ENCODE measurements around the gene LPP. TPM values are rescaled to one million over a fixed set of nuclear protein-coding genes. Genes with fewer than 3 reads are reported as not detected.

The LPP gene
- total and polyA plus RNA-seq, 10 of the 15 experiments (the other 5 are each of a cell fraction or from before 2014, with no cell fraction given) = under 0.01 to 0.62 (median 0.03) TPM

DNA sequence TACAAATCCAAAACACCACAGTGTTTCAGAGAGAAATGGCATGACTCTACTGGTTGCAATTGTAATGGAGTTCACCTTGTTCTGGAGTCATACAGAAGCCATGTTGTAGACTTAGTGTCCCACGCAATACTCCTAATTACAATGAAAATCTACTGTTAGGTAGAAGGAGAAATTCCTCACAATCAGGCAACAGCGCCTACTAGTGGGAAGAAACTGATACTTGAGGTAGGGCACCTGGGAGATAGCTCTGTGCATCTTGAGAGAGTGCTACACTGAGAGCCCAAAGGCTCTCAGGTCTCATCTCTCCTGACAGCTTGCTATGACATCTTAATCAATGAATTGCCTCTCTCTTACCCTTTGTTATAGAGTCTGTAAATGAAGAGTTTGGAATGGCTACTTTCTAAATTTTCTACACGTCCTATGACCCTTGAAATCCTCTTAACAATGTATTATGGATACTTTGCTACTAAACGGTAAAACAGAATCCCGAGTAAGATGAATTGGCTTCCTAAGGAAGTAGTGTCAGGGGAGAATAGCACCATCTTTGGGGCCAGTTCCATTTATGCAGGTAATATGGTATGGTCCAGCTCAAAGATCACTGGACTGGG, 595.2 kb downstream of the LPP start:
- no peaks in the 10 kb centered on the region for H3K79me2 ChIP-seq (ENCODE audit: control insufficient read depth, insufficient read depth, low read length)
- H3K9me3 ChIP-seq (replicated peaks; ENCODE audit: control insufficient read depth, insufficient read depth, low read length) = no peaks in the 10 kb centered on the region
- ATAC-seq = peak; percentile 77
- ChIA-PET RAD21 (ENCODE audit: unreplicated experiment) (interaction anchor here (1.1 to 2.9 kb wide), 5 partner anchors 1000 to 1011 kb away, joined by 3 to 29 read pairs (median 12); partner anchors contain the start of gene BCL6), CTCF (interaction anchor here (0.7 to 6.2 kb wide), 17 partner anchors 8 to 1010 kb away, joined by 3 to 105 read pairs (median 3); partner anchors contain the start of gene BCL6), SMC1A (ENCODE audit: uncharacterized antibody, unreplicated experiment) (interaction anchor here (1.1 to 3.4 kb wide), 4 partner anchors 463 to 1010 kb away, joined by 3 to 28 read pairs (median 6); no protein-coding TSS in a partner anchor), POLR2A (no interaction called here)
- no peak overlapping the region for H3K4me3 ChIP-seq
- FAIRE-seq = no peak
- no peaks in the 10 kb centered on the region for H3K36me3 ChIP-seq (ENCODE audit: control insufficient read depth in 2 of 2, insufficient read depth in 2 of 2, low read length in 1 of 2)
- no peaks in the 10 kb centered on the region for H4K20me1 ChIP-seq (ENCODE audit: control insufficient read depth, insufficient read depth)
- no peak overlapping the region for H3K4me2 ChIP-seq (ENCODE audit: control insufficient read depth, insufficient read depth)
- peaks cover 0 to 6% of the 10 kb centered on the region in 2 experiments; a peak in 1 of 4 replicates for H3K27me3 ChIP-seq (replicated peaks in 1 of 2; ENCODE audit: control insufficient read depth in 2 of 2, insufficient read depth in 2 of 2, low read length in 1 of 2)
- in situ Hi-C loops (cut with MboI) (no loop called here), intact Hi-C loops (cut with micrococcal nuclease; ENCODE audit: unreplicated experiment) (loop anchor here (1.0 to 2.0 kb wide), 2 partner anchors 205 to 1008 kb away; no protein-coding TSS in a partner anchor)
- peaks cover 12% of the 10 kb centered on the region for H3K4me1 ChIP-seq (ENCODE audit: control insufficient read depth, insufficient read depth, low read length)
- H3K27ac ChIP-seq (ENCODE audit: control insufficient read depth, insufficient read depth) = no peak overlapping the region
- BruUV-seq (replicated peaks) = no TSS peak
- no peak overlapping the region for H3K9ac ChIP-seq (ENCODE audit: control insufficient read depth, insufficient read depth, low read length)
- 49% methylated on average over 5 of the region's 5 CpGs for WGBS (ENCODE audit: insufficient coverage, insufficient replicate concordance, low lambda C conversion rate, missing lambda C conversion rate)
- DNase-seq (ENCODE audit: low read depth, low spot score) = no peak
- H2AFZ ChIP-seq (ENCODE audit: control insufficient read depth, low read depth, low read length) = no peak overlapping the region
- TF ChIP-seq NFIC (IDR thresholded peaks at IDR 0.05; ENCODE audit: low read depth, low read length) = no peak
- TF ChIP-seq TCF3 (IDR thresholded peaks at IDR 0.05; ENCODE audit: borderline replicate concordance, insufficient read depth, low read depth, low read length) = no peak
- TF ChIP-seq SMC3 (IDR thresholded peaks at IDR 0.05; ENCODE audit: borderline replicate concordance, low read length) = peak; percentile 53; the same call in 1 of the 2 replicates
- TF ChIP-seq, protein P1, sequence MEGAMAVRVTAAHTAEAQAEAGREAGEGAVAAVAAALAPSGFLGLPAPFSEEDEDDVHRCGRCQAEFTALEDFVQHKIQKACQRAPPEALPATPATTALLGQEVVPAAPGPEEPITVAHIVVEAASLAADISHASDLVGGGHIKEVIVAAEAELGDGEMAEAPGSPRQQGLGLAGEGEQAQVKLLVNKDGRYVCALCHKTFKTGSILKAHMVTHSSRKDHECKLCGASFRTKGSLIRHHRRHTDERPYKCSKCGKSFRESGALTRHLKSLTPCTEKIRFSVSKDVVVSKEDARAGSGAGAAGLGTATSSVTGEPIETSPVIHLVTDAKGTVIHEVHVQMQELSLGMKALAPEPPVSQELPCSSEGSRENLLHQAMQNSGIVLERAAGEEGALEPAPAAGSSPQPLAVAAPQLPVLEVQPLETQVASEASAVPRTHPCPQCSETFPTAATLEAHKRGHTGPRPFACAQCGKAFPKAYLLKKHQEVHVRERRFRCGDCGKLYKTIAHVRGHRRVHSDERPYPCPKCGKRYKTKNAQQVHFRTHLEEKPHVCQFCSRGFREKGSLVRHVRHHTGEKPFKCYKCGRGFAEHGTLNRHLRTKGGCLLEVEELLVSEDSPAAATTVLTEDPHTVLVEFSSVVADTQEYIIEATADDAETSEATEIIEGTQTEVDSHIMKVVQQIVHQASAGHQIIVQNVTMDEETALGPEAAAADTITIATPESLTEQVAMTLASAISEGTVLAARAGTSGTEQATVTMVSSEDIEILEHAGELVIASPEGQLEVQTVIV (IDR thresholded peaks at IDR 0.05; ENCODE audit: borderline replicate concordance, partially characterized antibody) = no peak
- no peak for TF ChIP-seq TARDBP (IDR thresholded peaks at IDR 0.05; ENCODE audit: borderline replicate concordance)
- TF ChIP-seq SRF (IDR thresholded peaks at IDR 0.05; ENCODE audit: low read depth in 2 of 2, low read length in 2 of 2) = no peak
- no peak for TF ChIP-seq MXI1 (IDR thresholded peaks at IDR 0.05; ENCODE audit: low read depth, low read length)
- TF ChIP-seq RAD21 (IDR thresholded peaks at IDR 0.05; ENCODE audit: insufficient read depth, low read depth, low read length) = peak; percentile 69
- no peak for TF ChIP-seq MYB (IDR thresholded peaks at IDR 0.05; ENCODE audit: borderline replicate concordance, low read depth, low read length)
- TF ChIP-seq KAT2A (conservative IDR thresholded peaks at IDR 0.05; ENCODE audit: control insufficient read depth, low read depth, low read length) = no peak
- TF ChIP-seq EGR1 (IDR thresholded peaks at IDR 0.05; ENCODE audit: borderline replicate concordance in 1 of 2, low read depth in 2 of 2, low read length in 2 of 2) = no peak
- no peak for TF ChIP-seq MEF2A (IDR thresholded peaks at IDR 0.05; ENCODE audit: insufficient read depth, low read depth, low read length)
- TF ChIP-seq YBX1 (IDR thresholded peaks at IDR 0.05) = no peak
- TF ChIP-seq, protein P2, sequence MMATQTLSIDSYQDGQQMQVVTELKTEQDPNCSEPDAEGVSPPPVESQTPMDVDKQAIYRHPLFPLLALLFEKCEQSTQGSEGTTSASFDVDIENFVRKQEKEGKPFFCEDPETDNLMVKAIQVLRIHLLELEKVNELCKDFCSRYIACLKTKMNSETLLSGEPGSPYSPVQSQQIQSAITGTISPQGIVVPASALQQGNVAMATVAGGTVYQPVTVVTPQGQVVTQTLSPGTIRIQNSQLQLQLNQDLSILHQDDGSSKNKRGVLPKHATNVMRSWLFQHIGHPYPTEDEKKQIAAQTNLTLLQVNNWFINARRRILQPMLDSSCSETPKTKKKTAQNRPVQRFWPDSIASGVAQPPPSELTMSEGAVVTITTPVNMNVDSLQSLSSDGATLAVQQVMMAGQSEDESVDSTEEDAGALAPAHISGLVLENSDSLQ (IDR thresholded peaks at IDR 0.05) = no peak
- TF ChIP-seq ZNF592 (IDR thresholded peaks at IDR 0.05) = no peak

Measured in GM12878 (cell line).